Stimulated activated CD8-positive, alpha-beta memory T cell treated with anti-CD3 and anti-CD28 coated beads, Interleukin-7, amount 100 ng/mL, for 1 hour (primary cell): ENCODE measurements around the gene MBP.

Source experiments
- DNase-seq, 2 donors: peaks; one replicate each; pipeline ENCODE4 v3.0.0-alpha.2; 2020; ENCODE audit warnings: low read depth in 2 of 2

MBP gene

DNA sequence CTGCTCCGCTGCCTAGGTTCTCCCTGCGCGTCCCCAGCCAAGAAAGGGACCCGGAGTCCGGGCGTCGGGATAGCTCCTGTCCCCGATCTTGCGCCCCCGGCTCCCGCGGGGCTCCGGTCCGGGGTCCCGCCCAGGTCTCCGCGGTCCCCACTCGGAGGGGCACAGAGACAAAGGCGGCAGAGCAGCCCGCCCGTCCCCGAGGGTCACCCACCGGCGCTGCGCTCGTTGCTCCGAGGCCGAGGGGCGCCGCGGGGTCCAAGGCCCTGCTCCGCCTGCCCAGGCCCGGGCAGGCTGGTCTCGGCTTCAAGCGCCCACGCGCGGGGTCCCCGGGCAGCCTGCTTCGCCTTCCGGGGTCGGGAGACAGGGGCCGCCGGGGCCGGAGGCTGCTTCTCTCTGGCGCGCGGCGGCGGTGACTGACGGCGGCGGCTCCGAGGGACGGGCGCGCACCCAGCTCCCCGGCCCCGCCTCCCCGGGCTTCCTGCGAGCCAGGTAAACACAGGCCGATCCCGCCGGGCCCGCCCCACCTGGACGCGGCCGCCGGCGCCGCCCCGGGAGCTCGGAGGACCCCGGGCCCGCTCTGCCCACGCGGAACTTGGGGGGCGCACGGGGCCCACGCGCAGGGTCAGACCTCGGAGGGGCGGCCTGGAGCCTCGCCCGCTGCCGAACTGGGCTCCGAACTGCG, at the start of gene MBP:
Gene MBP, minus strand, starts transcription at position 415 of the 682 bp plus-strand sequence. CDS start 27,522 bp downstream, outside the sequence.
- peak in 1 of 2 donors; percentile 52 for DNase-seq

DNA sequence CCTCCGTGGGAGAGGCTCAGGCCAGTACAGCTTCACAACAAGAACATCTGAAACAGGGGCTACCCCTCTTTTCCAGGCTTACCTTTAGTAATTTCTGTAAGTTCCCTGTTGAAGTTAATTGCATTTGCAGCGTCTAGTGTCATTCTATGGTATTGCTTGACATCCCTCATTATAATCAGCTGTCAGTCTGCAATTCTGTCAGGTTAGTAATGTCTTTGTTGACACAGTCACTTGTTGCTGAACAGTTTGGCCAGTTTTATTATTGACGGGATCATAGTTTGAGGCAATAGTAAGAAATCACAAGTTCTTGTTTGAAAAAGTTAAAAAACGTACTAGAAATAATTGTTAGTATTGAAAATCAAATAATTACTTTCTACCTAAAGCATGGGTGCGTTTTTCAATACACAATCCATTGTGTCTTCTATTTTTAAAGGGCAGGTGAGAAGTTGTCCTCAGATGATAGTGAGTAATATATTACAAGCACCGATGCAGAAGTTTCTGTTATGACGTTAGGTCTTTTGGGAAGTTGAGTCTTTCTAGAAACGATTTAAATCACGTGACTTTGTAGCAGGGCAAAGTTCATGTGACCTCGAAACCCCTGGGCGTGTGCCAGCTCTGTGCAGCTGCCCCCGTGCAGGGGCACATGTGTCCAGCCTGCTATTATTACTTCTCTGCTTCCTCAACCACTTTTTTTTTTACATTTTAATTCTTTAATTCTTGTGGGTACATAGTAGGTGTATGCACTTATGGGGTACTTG, 49.5 kb upstream of the MBP start:
- no peak for DNase-seq

DNA sequence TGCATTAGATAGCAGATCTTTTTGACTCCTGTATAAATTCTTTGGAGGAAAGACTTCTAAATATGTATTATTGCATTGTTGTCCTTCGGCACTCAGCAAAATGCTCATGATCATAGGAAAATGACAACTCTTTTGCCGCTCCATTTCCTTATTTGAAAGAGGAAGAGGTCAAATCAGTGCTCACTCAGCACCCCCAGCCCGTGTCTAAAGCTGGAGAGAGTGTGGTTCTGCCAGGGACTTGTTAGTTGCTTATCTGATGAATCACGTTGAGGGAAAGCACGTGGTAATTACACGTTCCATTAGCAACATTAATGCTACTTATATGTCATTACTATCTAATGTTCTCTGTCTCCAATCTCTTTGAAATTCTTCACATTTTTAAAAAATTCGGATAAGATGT, 46.0 kb upstream of the MBP start:
- no peak for DNase-seq

DNA sequence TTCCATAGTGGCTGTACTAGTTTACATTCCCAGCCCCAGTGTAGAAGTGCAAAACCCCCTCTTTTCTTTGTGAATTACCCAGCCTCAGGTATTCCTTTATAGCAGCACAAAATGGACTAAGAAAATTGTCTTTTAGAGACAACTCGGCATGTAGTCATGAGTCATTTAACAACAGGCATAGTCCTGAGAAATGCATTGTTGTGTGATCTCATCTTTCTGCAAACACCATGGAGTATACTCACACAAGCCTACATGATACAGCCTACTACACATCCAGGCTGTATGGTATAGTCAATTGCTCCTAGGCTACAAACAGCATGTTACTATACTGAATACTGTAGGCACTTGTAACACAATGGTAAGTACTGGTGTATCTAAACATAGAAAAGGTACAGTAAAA, 44.4 kb upstream of the MBP start:
- DNase-seq, result no peak

DNA sequence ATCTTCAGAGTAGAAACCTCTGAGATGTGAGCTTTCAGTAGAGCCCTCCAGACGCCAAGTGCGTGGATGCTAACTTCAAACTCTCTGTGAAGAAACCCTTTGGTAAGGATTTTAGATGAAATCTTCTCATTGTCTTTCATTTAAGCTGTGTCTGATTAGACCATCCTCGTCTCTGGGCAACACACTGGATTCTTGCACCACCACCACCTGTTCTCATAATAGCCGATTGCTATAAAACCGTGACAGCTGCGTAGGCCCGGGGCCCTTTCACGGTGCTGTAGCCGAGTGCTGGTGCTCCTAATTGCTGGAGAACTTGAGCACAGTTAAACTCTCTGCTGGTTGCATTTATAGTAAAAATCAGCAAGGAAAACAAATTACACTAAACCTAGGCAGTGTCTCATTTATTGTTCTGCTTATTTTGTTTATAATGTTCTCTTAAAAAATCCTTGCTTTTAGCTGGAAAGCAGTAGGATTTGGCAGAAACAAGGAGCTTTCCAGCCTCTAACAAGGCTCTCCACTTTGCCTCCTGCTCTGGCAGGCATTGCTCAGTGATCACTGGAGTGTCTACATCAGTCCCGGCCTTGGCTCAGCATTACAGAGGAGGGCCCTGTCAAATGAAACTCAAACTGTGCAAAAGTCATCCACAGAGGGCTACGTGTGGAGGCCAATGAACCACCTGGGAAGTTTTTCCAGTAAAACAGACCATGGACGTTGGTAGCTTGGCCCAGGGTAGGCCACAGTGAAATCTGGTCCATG, 40.9 kb upstream of the MBP start:
- no peak for DNase-seq

DNA sequence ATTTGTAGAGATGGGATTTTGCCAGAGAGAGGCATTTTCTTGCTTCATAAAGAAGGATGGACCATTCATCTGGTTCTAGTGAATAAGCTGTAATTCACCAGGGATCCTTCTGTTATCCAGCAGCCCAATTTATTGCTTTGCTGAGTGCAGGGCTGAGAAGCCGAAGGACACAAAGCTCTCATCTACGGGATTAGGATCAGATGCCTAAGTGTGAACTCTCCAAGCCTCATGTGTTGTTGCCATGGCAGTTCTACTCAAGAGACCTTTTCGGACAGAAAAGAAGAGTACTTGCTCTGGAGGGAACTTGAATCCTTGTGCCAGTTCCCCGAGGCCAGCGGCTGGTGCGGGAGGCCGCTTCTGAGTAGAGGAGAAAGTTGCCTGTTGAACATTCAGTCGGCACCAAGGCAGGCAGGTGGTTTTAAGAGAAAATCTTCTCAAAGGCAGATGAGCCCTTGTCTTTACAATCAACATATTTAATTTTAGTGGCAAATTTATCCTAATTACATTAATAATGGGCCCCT, 38.4 kb upstream of the MBP start:
- no peak for DNase-seq

DNA sequence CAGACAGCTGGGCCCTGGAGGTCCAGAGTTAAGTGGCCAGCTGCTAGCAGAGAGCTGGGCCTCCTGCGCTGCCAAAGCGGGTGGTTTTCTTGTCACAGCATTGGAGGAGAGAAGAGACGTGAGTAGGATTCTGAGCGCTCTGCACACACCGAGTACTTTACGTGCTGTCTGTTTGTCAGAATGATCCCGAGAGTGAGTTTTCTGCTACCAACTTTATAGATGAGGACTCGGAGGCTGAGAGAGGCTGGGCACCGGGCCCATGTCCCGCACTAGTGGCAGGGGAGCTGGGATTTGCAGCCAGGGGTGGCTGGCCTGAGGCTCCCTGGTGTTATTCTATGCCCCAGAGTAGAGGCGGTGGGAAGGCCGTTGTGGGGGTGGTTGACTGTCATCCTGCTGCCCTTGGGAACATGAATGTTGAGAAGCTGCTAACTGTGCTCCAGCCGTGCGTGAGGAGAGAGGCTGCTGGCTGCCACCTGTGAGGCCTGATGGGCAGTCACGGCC, 36.3 kb upstream of the MBP start:
- DNase-seq, result no peak

- DNase-seq, result no peak
These were observed 34.7 kb upstream of the MBP start for GRCh38 chr18:77167251-77167650.

DNA sequence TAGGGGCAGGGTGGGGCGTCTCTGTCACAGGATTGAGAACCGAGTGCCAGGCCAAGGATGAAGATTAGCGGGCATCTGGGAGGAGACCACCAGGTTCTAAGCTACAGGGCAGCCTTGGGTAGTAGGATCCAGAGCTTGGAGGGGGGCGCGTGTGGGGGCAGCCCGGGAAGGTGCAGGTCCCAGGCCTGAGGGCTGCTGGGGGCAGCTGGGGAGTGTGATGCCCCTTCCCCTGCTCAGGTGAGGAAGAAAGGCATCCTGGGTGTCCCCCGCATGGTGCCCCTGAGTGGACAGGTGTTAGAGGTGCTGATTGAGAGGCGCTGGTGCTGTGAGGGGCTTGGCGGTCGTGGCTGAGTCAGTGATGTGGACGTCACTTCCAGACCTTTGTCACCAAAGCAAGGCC, 33.9 kb upstream of the MBP start:
- DNase-seq, result no peak

- DNase-seq, result no peak
These were observed 33.1 kb upstream of the MBP start for GRCh38 chr18:77165503-77166188.

GRCh38 chr18:77164763-77165485, 32.3 kb upstream of the MBP start:
- DNase-seq, result no peak

DNA sequence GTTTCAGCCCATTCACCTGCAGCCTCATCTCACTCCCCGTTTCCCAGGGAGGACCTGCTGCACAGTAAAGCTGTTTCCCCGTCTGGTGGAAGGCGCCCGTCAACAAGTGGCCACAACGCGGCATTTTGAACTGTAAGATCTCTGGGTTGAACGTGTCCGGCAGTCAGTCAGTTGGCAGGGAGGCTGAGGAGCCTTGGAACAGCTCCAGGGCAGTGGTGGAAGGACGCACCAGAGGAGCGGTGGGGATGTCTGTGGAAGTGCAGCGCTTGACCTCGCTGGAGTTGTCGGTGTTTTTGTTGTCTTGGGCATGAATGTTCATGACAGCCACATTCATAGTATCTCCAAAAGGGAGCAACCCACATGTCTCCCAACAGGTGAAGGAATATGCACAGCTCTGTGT, 31.4 kb upstream of the MBP start:
- no peak for DNase-seq

GRCh38 chr18:77162580-77162979, 30.0 kb upstream of the MBP start:
- DNase-seq, result no peak

- no peak for DNase-seq
These were observed 29.4 kb upstream of the MBP start for GRCh38 chr18:77161961-77162360.

DNA sequence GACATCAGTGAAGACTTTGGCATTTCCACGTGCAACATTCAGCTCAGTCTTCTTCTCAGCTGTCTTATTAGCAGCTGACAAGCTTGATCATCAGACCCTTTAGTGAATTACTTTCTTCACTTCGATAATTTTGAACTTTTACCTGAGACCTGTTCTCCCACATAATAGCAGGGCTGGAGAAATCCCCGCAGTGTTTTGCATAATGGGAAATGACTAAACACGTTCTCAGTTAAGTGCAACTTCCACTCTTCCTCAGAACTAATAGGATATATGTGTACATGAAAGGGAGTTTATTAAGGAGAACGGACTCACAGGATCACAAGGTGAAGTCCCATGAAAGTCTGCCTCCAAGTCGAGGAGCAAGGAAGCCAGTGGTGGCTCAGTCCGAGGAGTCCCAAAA, 28.8 kb upstream of the MBP start:
- no peak for DNase-seq

GRCh38 chr18:77160515-77160914, 27.9 kb upstream of the MBP start:
- DNase-seq, result no peak

- no peak for DNase-seq
These were observed 24.7 kb upstream of the MBP start for GRCh38 chr18:77157312-77157711.

- DNase-seq, result no peak
These were observed 22.4 kb upstream of the MBP start for GRCh38 chr18:77155031-77155430.

- no peak for DNase-seq
These were observed 20.8 kb upstream of the MBP start for GRCh38 chr18:77153404-77153803.

DNA sequence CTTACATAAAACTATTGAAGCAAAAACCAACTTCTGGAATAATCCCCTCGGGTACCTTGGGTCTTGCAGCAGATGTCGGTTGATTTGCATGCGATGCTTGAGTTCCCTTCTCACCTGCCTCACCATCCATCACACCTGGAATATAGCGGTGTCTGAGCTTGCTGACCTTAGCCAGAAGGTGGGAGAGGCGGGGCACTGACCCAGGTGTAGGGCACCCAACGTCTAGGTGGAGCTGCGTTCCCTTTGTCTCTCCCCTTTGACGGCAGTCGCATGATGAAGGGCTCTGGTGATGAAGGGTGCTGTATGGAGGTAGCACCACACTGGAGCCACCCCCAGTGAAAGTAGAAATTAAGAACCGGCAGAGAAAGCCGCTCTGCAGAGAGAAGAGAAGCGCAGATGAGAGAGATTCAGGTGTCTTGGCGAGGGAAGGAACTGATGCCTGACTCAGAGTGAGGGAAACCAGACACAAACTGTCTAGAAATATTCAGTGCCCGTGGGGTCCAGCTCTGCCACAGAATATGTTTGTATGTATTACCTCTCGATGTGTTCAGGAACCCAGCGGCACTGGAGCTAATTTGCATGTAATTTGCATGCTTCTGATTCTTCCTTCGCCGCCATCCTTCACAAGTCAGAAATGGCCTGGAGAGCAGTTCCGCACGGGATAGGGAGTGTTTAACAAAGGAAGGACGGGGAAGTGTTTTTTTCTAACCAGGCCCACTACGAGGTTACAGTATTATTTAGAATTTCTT, 19.4 kb upstream of the MBP start:
- DNase-seq, result no peak
